ENCODE data around the gene USP6. TPM values are rescaled to one million over a fixed set of nuclear protein-coding genes. Genes with fewer than 3 reads are reported as not detected.

USP6 gene
- total and polyA plus RNA-seq, 4 donors: under 0.01 to 0.18 (median 0.05) TPM; not detected in 1

DNA sequence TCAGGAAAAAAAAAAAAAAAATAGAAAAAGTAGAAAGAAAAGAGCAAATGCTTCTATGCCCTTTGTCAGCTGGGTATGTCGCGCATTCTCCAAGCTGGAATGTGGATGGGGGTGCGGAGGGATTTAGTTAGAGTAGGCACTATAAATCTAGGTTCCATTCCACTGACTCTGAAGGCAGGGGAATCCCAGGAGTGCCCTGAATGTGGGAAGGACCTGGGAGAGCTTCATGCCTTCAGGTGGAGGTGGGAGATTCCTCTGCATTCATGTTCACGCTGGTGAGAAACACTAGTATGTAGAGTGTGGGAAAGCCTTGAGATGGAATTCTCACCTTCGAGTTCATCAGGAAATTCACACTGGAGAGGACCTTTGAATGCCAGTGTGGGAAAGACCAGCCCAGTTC lies 16.6 kb upstream of the USP6 start (continued):
- TF ChIP-seq FOXA1 (IDR thresholded peaks at IDR 0.05): no peak

DNA sequence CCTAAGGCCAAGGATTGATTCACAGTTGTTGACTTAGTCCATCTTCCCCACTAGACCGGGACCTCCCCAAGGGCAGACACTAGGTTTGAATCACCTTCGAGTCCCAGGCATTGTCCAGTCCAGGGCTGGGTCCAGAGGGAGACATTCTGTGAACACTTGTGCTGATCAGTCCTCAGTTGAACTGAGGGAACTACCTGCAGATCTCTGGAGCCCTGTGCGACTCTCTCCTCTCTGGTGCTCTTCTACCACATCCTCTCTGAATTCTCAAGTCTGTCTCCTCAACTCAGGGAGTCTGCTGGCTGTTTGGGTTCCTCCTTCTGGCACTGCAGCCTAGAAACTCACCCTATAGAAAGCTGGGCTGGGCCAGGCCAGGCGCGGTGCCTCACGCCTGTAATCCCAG lies 15.0 kb upstream of the USP6 start:
- no peaks in the 10 kb centered on the region for H3K4me1 ChIP-seq (ENCODE audit: control insufficient read depth in 4 of 4, insufficient read depth in 4 of 4, low read length in 3 of 4)
- WGBS: 78% methylated on average over 6 of the region's 6 CpGs
- H3K4me3 ChIP-seq (ENCODE audit: low read depth in 1 of 3, low read length in 3 of 3): no peak overlapping the region
- no peak overlapping the region for H3K27ac ChIP-seq (ENCODE audit: low read depth in 1 of 2, low read length in 2 of 2)
- H3K9ac ChIP-seq (ENCODE audit: low read depth in 1 of 2, low read length in 2 of 2): no peak overlapping the region
- peaks cover 8 to 31% (median 21%) of the 10 kb centered on the region in 4 donors for H3K9me3 ChIP-seq (ENCODE audit: control insufficient read depth in 4 of 4, low read length in 3 of 4)
- peaks cover 0 to 5% (median 0%) of the 10 kb centered on the region in 4 donors for H3K27me3 ChIP-seq (ENCODE audit: control insufficient read depth in 4 of 4, insufficient read depth in 4 of 4, low read length in 3 of 4)
- H3K36me3 ChIP-seq (ENCODE audit: control insufficient read depth in 4 of 4, insufficient read depth in 3 of 4, low read depth in 1 of 4, low read length in 3 of 4): peaks cover 0 to 5% (median 5%) of the 10 kb centered on the region in 4 donors
- TF ChIP-seq YY1 (IDR thresholded peaks at IDR 0.05) (no peak), EGR1 (IDR thresholded peaks at IDR 0.05; ENCODE audit: low read depth in 2 of 2) (no peak), HNF4G (IDR thresholded peaks at IDR 0.05) (no peak), JUND (IDR thresholded peaks at IDR 0.05) (no peak)
- TF ChIP-seq, protein P1, sequence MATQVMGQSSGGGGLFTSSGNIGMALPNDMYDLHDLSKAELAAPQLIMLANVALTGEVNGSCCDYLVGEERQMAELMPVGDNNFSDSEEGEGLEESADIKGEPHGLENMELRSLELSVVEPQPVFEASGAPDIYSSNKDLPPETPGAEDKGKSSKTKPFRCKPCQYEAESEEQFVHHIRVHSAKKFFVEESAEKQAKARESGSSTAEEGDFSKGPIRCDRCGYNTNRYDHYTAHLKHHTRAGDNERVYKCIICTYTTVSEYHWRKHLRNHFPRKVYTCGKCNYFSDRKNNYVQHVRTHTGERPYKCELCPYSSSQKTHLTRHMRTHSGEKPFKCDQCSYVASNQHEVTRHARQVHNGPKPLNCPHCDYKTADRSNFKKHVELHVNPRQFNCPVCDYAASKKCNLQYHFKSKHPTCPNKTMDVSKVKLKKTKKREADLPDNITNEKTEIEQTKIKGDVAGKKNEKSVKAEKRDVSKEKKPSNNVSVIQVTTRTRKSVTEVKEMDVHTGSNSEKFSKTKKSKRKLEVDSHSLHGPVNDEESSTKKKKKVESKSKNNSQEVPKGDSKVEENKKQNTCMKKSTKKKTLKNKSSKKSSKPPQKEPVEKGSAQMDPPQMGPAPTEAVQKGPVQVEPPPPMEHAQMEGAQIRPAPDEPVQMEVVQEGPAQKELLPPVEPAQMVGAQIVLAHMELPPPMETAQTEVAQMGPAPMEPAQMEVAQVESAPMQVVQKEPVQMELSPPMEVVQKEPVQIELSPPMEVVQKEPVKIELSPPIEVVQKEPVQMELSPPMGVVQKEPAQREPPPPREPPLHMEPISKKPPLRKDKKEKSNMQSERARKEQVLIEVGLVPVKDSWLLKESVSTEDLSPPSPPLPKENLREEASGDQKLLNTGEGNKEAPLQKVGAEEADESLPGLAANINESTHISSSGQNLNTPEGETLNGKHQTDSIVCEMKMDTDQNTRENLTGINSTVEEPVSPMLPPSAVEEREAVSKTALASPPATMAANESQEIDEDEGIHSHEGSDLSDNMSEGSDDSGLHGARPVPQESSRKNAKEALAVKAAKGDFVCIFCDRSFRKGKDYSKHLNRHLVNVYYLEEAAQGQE (IDR thresholded peaks at IDR 0.05): no peak
- TF ChIP-seq, protein P2, sequence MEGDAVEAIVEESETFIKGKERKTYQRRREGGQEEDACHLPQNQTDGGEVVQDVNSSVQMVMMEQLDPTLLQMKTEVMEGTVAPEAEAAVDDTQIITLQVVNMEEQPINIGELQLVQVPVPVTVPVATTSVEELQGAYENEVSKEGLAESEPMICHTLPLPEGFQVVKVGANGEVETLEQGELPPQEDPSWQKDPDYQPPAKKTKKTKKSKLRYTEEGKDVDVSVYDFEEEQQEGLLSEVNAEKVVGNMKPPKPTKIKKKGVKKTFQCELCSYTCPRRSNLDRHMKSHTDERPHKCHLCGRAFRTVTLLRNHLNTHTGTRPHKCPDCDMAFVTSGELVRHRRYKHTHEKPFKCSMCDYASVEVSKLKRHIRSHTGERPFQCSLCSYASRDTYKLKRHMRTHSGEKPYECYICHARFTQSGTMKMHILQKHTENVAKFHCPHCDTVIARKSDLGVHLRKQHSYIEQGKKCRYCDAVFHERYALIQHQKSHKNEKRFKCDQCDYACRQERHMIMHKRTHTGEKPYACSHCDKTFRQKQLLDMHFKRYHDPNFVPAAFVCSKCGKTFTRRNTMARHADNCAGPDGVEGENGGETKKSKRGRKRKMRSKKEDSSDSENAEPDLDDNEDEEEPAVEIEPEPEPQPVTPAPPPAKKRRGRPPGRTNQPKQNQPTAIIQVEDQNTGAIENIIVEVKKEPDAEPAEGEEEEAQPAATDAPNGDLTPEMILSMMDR (IDR thresholded peaks at IDR 0.05; ENCODE audit: low read depth, low read length, missing input control): no peak
- DNase-seq (ENCODE audit: low spot score): no peak

DNA sequence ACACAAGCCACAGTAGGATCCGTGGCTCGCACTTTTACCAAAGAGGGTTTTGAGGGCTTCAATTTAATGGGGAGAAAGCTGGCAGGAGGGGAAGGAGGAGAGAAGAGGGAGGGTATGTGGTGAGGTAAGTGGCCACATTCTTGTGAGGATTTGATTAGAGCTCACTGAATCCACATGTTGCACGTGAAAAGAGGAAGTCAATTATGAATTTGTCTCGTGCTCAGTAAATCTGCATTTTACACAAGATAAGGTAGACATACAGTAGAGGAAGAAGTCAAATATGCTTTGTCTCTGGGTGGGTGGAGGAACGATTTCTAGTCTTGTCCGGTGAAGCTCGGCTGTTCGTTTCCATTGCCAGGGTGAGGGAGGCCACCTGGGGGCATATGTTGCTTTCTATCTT lies 5.0 kb upstream of the USP6 start:
- H3K27ac ChIP-seq (ENCODE audit: low read depth in 1 of 2, low read length in 2 of 2): no peak overlapping the region

More for the DNA sequence above, 5.0 kb upstream of the USP6 start:
- H3K36me3 ChIP-seq (ENCODE audit: control insufficient read depth in 4 of 4, insufficient read depth in 3 of 4, low read depth in 1 of 4, low read length in 3 of 4): peaks cover 5 to 28% (median 22%) of the 10 kb centered on the region in 4 donors
- H3K4me3 ChIP-seq (ENCODE audit: low read depth in 1 of 3, low read length in 3 of 3): peak overlapping the region; percentile 88 to 94 (median 93)
- H3K9ac ChIP-seq (ENCODE audit: low read depth in 1 of 2, low read length in 2 of 2): peak overlapping the region; percentile 52 to 81
- no peaks in the 10 kb centered on the region for H3K27me3 ChIP-seq (ENCODE audit: control insufficient read depth in 4 of 4, insufficient read depth in 4 of 4, low read length in 3 of 4)
- DNase-seq (ENCODE audit: low spot score): no peak
- H3K9me3 ChIP-seq (ENCODE audit: control insufficient read depth in 4 of 4, low read length in 3 of 4): peaks cover 4 to 11% (median 9%) of the 10 kb centered on the region in 4 donors
- no peak for TF ChIP-seq JUND (IDR thresholded peaks at IDR 0.05)
- TF ChIP-seq HNF4G (IDR thresholded peaks at IDR 0.05): no peak
- TF ChIP-seq NR2F2 (IDR thresholded peaks at IDR 0.05): no peak
- TF ChIP-seq, protein P3, sequence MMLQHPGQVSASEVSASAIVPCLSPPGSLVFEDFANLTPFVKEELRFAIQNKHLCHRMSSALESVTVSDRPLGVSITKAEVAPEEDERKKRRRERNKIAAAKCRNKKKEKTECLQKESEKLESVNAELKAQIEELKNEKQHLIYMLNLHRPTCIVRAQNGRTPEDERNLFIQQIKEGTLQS (IDR thresholded peaks at IDR 0.05): no peak
- TF ChIP-seq, protein P4, sequence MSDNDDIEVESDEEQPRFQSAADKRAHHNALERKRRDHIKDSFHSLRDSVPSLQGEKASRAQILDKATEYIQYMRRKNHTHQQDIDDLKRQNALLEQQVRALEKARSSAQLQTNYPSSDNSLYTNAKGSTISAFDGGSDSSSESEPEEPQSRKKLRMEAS (IDR thresholded peaks at IDR 0.05): no peak
- TF ChIP-seq FOXA1 (IDR thresholded peaks at IDR 0.05): no peak
- no peak for TF ChIP-seq SP1 (IDR thresholded peaks at IDR 0.05)
- no peak for TF ChIP-seq TAF1 (conservative IDR thresholded peaks at IDR 0.05)
- TF ChIP-seq EGR1 (IDR thresholded peaks at IDR 0.05; ENCODE audit: low read depth in 2 of 2): no peak
- TF ChIP-seq GABPA (IDR thresholded peaks at IDR 0.05 in 1 of 2, conservative IDR thresholded peaks at IDR 0.05 in 1 of 2): no peak
- no peak for TF ChIP-seq YY1 (IDR thresholded peaks at IDR 0.05)
- TF ChIP-seq, protein P2 (IDR thresholded peaks at IDR 0.05; ENCODE audit: low read depth, low read length, missing input control): no peak
- TF ChIP-seq, protein P5, sequence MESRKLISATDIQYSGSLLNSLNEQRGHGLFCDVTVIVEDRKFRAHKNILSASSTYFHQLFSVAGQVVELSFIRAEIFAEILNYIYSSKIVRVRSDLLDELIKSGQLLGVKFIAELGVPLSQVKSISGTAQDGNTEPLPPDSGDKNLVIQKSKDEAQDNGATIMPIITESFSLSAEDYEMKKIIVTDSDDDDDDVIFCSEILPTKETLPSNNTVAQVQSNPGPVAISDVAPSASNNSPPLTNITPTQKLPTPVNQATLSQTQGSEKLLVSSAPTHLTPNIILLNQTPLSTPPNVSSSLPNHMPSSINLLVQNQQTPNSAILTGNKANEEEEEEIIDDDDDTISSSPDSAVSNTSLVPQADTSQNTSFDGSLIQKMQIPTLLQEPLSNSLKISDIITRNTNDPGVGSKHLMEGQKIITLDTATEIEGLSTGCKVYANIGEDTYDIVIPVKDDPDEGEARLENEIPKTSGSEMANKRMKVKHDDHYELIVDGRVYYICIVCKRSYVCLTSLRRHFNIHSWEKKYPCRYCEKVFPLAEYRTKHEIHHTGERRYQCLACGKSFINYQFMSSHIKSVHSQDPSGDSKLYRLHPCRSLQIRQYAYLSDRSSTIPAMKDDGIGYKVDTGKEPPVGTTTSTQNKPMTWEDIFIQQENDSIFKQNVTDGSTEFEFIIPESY (IDR thresholded peaks at IDR 0.05): no peak
- 41% methylated on average over 8 of the region's 8 CpGs for WGBS
- H3K4me1 ChIP-seq (ENCODE audit: control insufficient read depth in 4 of 4, insufficient read depth in 4 of 4, low read length in 3 of 4): peaks cover 1 to 11% (median 7%) of the 10 kb centered on the region in 4 donors
